Activated CD4-positive, alpha-beta T cell treated with anti-CD3 and anti-CD28 coated beads for 36 hours (primary cell): ENCODE measurements around the gene SLC1A6. TPM values are rescaled to one million over a fixed set of nuclear protein-coding genes. Genes with fewer than 3 reads are reported as not detected.

Experiments
- ATAC-seq: fragments of 200-7000 bp; cut with Tn5 transposase; one replicate; pipeline ENCODE4 v1.10.0; 2021; ENCODE audit warnings: mild to moderate bottlenecking, moderate library complexity
- CTCF ChIA-PET: fragments of 350-600 bp; sonication (Branson Sonifier 250); formaldehyde crosslinking; loops from one replicate; lab custom pipeline; 2021; ENCODE audit warnings: antibody characterized with exemption; lab: Charles Lee
- POLR2A ChIA-PET: fragments of 350-600 bp; sonication (Branson Sonifier 250); formaldehyde crosslinking; loops from one replicate; lab custom pipeline; 2021; ENCODE audit warnings: antibody characterized with exemption, inconsistent platforms; lab: Charles Lee
- DNase-seq: peaks from one replicate; pipeline ENCODE4 v3.0.0-alpha.2; 2020
- H3K27ac Mint-ChIP-seq: one replicate; pipeline ENCODE4 v1.8.0; 2021; ENCODE audit warnings: mixed read lengths
- H3K27me3 Mint-ChIP-seq: one replicate; pipeline ENCODE4 v1.8.0; 2021; ENCODE audit warnings: mixed read lengths
- H3K36me3 Mint-ChIP-seq: one replicate; pipeline ENCODE4 v1.8.0; 2021; ENCODE audit warnings: low read depth, mixed read lengths
- H3K4me1 Mint-ChIP-seq: one replicate; pipeline ENCODE4 v1.8.0; 2021; ENCODE audit warnings: mixed read lengths
- H3K4me3 Mint-ChIP-seq: one replicate; pipeline ENCODE4 v1.8.0; 2021; ENCODE audit warnings: mild to moderate bottlenecking, moderate library complexity, mixed read lengths
- H3K9me3 Mint-ChIP-seq: one replicate; pipeline ENCODE4 v1.8.0; 2021; ENCODE audit warnings: low read depth, mixed read lengths
- intact Hi-C, 2 experiments: fragments of 100-400 bp; cut with DNase I in 1 of 2; cut with micrococcal nuclease in 1 of 2; formaldehyde crosslinking; loops; one replicate each; pipeline versions ENCODE4 v1.14.2 to v1.15.1; 2022 to 2024; cut with DNase I, micrococcal nuclease
- total RNA-seq, 2 experiments: library from RNA; stranded (reverse); gene quantifications; one replicate each; pipeline ENCODE4 v1.2.3, GENCODE V29; 2021

Gene SLC1A6
- total RNA-seq, 2 experiments from 2014 or later: not detected

- CTCF ChIA-PET: no interaction called here
- ATAC-seq: no peak
- Mint-ChIP-seq H3K36me3 (no peaks in the 10 kb centered on the region), H3K9me3 (no peaks in the 10 kb centered on the region), H3K4me1 (no peaks in the 10 kb centered on the region), H3K27me3 (peaks cover 23% of the 10 kb centered on the region), H3K27ac (no peak overlapping the region), H3K4me3 (no peak overlapping the region)
- no peak for DNase-seq
- intact Hi-C loops: no loop called here
- POLR2A ChIA-PET: no interaction called here
Measured at GRCh38 chr19:14901675-14902260, 77.9 kb downstream of the SLC1A6 start.

Other genes starting within 250 kb of the SLC1A6 start
- under 1 TPM; 0.75 to 0.95 TPM for gene ADGRE2, start 201.3 kb downstream of the SLC1A6 start, total RNA-seq
- gene OR7A5, start 144.7 kb downstream of the SLC1A6 start, total RNA-seq: not detected
- not detected for gene OR7C1, start 144.7 kb downstream of the SLC1A6 start, total RNA-seq
- not detected for gene OR7A10, start 130.9 kb downstream of the SLC1A6 start, total RNA-seq
- gene OR7A17, start 93.7 kb downstream of the SLC1A6 start, total RNA-seq: not detected
- not detected for gene OR7C2, start 38.4 kb downstream of the SLC1A6 start, total RNA-seq
- gene CASP14, start 69.6 kb upstream of the SLC1A6 start, total RNA-seq: not detected
- gene OR1I1, start 102.3 kb upstream of the SLC1A6 start, total RNA-seq: not detected
- 1 to 10 TPM; 2.1 to 3.3 TPM for gene SYDE1, start 127.5 kb upstream of the SLC1A6 start, total RNA-seq
- gene NOTCH3, start 221.1 kb upstream of the SLC1A6 start, total RNA-seq: under 1 TPM; 0.02 to 0.25 TPM